K562 (cell line): Measurements from ENCODE around the gene MGAT1. TPM values are rescaled to one million over a fixed set of nuclear protein-coding genes. Genes with fewer than 3 reads are reported as not detected.

ENCODE experiments used
- DPF2 ChIP-seq: fragments of 450-650 bp; IDR thresholded peaks from 2 replicates; pipeline ENCODE4 v1.6.1; 2016
- HDAC8 ChIP-seq: fragments of 450-650 bp; IDR thresholded peaks from 2 replicates; pipeline ENCODE4 v1.6.1; 2016; ENCODE audit warnings: mild to moderate bottlenecking, missing genetic modification characterization, moderate library complexity, missing compliant biosample characterization
- JUND ChIP-seq, 2 experiments: IDR thresholded peaks; 2 replicates in 1 of 2; 3 replicates in 1 of 2; pipeline ENCODE4 v1.6.1; 2011; ENCODE audit warnings: borderline replicate concordance in 2 of 2, low read depth in 2 of 2, low read length in 2 of 2, improper control_type of control experiment in 1 of 2, missing biosample characterization in 1 of 2, missing genetic modification characterization in 1 of 2, missing genetic modification reagents in 1 of 2
- KDM5B ChIP-seq: fragments of 200-600 bp; sonication (generic); IDR thresholded peaks from 2 replicates; pipeline ENCODE4 v1.6.1; 2012; ENCODE audit warnings: low read depth, mild to moderate bottlenecking, moderate library complexity, low read length, control low read depth, inconsistent platforms; ENCODE audit not compliant: insufficient replicate concordance
- NR2C1 ChIP-seq, 2 experiments: fragments of 450-650 bp; IDR thresholded peaks; 2 replicates each; pipeline ENCODE4 v1.6.1; 2017; ENCODE audit warnings: mild to moderate bottlenecking in 2 of 2, antibody characterized with exemption in 1 of 2, inconsistent platforms in 1 of 2, missing compliant biosample characterization in 1 of 2, missing genetic modification characterization in 1 of 2
- NRF1 ChIP-seq, 2 experiments: fragments of 450-650 bp; IDR thresholded peaks in 1 of 2; conservative IDR thresholded peaks in 1 of 2; 2 replicates each; pipeline ENCODE4 v1.6.1; 2014; ENCODE audit warnings: mild to moderate bottlenecking in 2 of 2
- PHF21A ChIP-seq: fragments of 450-650 bp; IDR thresholded peaks from 2 replicates; pipeline ENCODE4 v1.6.1; 2017; ENCODE audit warnings: low read depth, borderline replicate concordance
- RBM17 ChIP-seq: fragments of 200-400 bp; formaldehyde crosslinking; IDR thresholded peaks from 2 replicates; pipeline ENCODE4 v1.6.1; 2017; ENCODE audit warnings: low read depth, mild to moderate bottlenecking, low read length, borderline replicate concordance
- SMAD3 ChIP-seq: fragments of 450-650 bp; formaldehyde crosslinking; conservative IDR thresholded peaks from 2 replicates; pipeline ENCODE4 v1.4.0; 2020; ENCODE audit warnings: mild to moderate bottlenecking
- SOX6 ChIP-seq: fragments of 450-650 bp; IDR thresholded peaks from 2 replicates; pipeline ENCODE4 v1.6.1; 2014; ENCODE audit warnings: mild to moderate bottlenecking
- SREBF2 ChIP-seq: sonication (generic); formaldehyde crosslinking; IDR thresholded peaks from 2 replicates; pipeline ENCODE4 v1.4.0; 2020; ENCODE audit warnings: mild to moderate bottlenecking, missing genetic modification reagents
- TCF3 ChIP-seq: sonication (generic); formaldehyde crosslinking; IDR thresholded peaks from 2 replicates; pipeline ENCODE4 v1.4.0; 2020; ENCODE audit warnings: mild to moderate bottlenecking, missing genetic modification reagents
- TCFL5 ChIP-seq: fragments of 250-450 bp; sonication (Bioruptor Pico); conservative IDR thresholded peaks from 2 replicates; pipeline ENCODE4 v1.6.1; 2021; ENCODE audit warnings: mild to moderate bottlenecking, moderate library complexity, matching md5 sums
- TEAD4 ChIP-seq, 2 experiments: sonication (generic) in 1 of 2; formaldehyde crosslinking in 1 of 2; IDR thresholded peaks; 2 replicates each; pipeline versions ENCODE4 v1.6.1 to v1.8.0; 2012 to 2022; ENCODE audit warnings: borderline replicate concordance in 1 of 2, inconsistent platforms in 1 of 2, low read length in 1 of 2, mild to moderate bottlenecking in 1 of 2, missing genetic modification reagents in 1 of 2
- THRAP3 ChIP-seq: fragments of 450-650 bp; IDR thresholded peaks from 2 replicates; pipeline ENCODE4 v1.6.1; 2016; ENCODE audit warnings: mild to moderate bottlenecking, inconsistent platforms, borderline replicate concordance
- ZKSCAN8 ChIP-seq: fragments of 200-800 bp; sonication (Bioruptor generic); IDR thresholded peaks from 2 replicates; pipeline ENCODE4 v1.6.1; 2016; ENCODE audit warnings: missing genetic modification characterization, missing compliant biosample characterization
- ZNF24 ChIP-seq: fragments of 450-650 bp; IDR thresholded peaks from 2 replicates; pipeline ENCODE4 v1.6.1; 2016
- ZNF592 ChIP-seq: fragments of 450-650 bp; IDR thresholded peaks from 2 replicates; pipeline ENCODE4 v1.6.1; 2017; ENCODE audit warnings: antibody characterized with exemption, mild to moderate bottlenecking
- ZNF668 ChIP-seq: fragments of 250-450 bp; sonication (Bioruptor Pico); IDR thresholded peaks from 2 replicates; pipeline ENCODE4 v1.8.0; 2022; ENCODE audit warnings: mild to moderate bottlenecking, inconsistent platforms
- polyA plus RNA-seq, 8 experiments: library from polyadenylated mRNA; depleted of rRNA in 4 of 8; stranded (reverse) in 5 of 8; unstranded in 3 of 8; fragments of >200 nt; fragmentation: Nextera tagmentation in 2 of 8; fragmentation: Illumina TruSeq in 1 of 8; extraction: Ambion mirVana in 2 of 8; extraction: Trizol in 1 of 8; gene quantifications; 2 replicates each; pipeline versions ENCODE4 v1.2.1 to v1.2.3, GENCODE V29; 2011 to 2014; ENCODE audit warnings: inconsistent platforms in 1 of 8, missing spikeins in 1 of 8
- total RNA-seq, 7 experiments: library from RNA; depleted of rRNA in 6 of 7; stranded (reverse); fragments of >200 nt in 6 of 7; fragmentation: Illumina TruSeq in 2 of 7; extraction: Trizol in 2 of 7; gene quantifications; 2 replicates each; pipeline versions ENCODE4 v1.2.1 to v1.2.3, GENCODE V29; 2011 to 2021; ENCODE audit warnings: low replicate concordance in 1 of 7
- TF ChIP-seq, protein P1 (sequence below): fragments of 450-650 bp; formaldehyde crosslinking; IDR thresholded peaks from 2 replicates; pipeline ENCODE4 v1.4.0; 2020; ENCODE audit warnings: mild to moderate bottlenecking, moderate library complexity
- TF ChIP-seq, protein P2 (sequence below): fragments of 250-450 bp; sonication (Bioruptor Pico); IDR thresholded peaks from 2 replicates; pipeline ENCODE4 v1.5.1; 2021; ENCODE audit warnings: mild to moderate bottlenecking

Gene MGAT1
- total and polyA plus RNA-seq, 9 of the 15 experiments (the other 6 are each of a cell fraction or from before 2014, with no cell fraction given): 3.9 to 82.7 (median 44.5) TPM

DNA sequence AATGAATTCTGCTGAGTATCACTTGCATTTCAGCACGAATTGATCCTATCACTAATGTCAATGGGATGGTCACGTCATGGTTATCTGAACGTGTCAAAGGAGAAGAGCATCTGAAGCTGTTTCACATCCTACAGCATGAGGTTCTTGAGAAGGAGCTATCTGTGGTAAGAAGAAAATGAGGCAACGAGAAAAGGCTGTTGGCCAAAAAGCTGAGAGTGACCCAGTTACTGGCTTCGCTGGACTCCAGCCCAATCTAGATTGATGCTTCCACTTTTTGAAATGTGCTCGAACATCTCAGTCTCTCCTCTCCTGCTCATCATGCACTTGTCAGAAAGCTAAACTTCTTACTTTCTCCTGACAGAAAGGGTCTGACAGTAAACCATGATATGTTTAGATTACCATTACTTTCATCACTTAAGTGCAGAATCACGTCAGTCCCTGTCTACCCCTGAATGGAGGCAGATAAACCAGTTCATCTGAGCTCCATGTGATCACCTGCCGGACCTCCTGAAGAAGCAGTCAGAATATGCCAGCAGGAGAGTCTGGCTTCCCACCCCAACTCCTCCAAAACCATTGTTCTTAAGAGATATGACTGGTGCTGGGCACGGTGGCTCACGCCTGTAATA lies 22.5 kb downstream of the MGAT1 start (continued):
- TF ChIP-seq NR2C1 (IDR thresholded peaks at IDR 0.05) (no peak), NR2C1 (tag; IDR thresholded peaks at IDR 0.05) (peak; percentile 10; the same call in 1 of the 2 replicates), TEAD4 (IDR thresholded peaks at IDR 0.05; ENCODE audit: low read length) (0 out of 2 replicates have a peak, but pooled peaks have one; percentile 8), TEAD4 (CRISPR knock-in tag; IDR thresholded peaks at IDR 0.05; ENCODE audit: borderline replicate concordance) (no peak), ZNF24 (no peak), HDAC8 (tag) (no peak), THRAP3 (no peak), ZNF668 (CRISPR knock-in tag) (no peak), DPF2 (no peak; the same call in 1 of the 2 replicates), TCF3 (CRISPR knock-in tag) (no peak; the same call in 1 of the 2 replicates), SREBF2 (CRISPR knock-in tag) (no peak), RBM17 (no peak), SMAD3 (CRISPR knock-in tag) (no peak), KDM5B (no peak), TCFL5 (CRISPR knock-in tag) (no peak), ZKSCAN8 (CRISPR knock-in tag) (no peak), PHF21A (no peak), ZNF592 (0 out of 2 replicates have a peak, but pooled peaks have one; percentile 11), JUND (IDR thresholded peaks at IDR 0.05; ENCODE audit: borderline replicate concordance, low read depth, low read length) (no peak), JUND (tag; IDR thresholded peaks at IDR 0.05; ENCODE audit: borderline replicate concordance, low read depth, low read length) (0 out of 3 replicates have a peak, but pooled peaks have one; percentile 37), NRF1 (conservative IDR thresholded peaks at IDR 0.05 in 1 of 2, IDR thresholded peaks at IDR 0.05 in 1 of 2) (peak in 1 of 2 experiments; percentile 21; a peak in 2 of 4 replicates), SOX6 (no peak)
- TF ChIP-seq, protein P1, sequence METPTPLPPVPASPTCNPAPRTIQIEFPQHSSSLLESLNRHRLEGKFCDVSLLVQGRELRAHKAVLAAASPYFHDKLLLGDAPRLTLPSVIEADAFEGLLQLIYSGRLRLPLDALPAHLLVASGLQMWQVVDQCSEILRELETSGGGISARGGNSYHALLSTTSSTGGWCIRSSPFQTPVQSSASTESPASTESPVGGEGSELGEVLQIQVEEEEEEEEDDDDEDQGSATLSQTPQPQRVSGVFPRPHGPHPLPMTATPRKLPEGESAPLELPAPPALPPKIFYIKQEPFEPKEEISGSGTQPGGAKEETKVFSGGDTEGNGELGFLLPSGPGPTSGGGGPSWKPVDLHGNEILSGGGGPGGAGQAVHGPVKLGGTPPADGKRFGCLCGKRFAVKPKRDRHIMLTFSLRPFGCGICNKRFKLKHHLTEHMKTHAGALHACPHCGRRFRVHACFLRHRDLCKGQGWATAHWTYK: no peak
- TF ChIP-seq, protein P2, sequence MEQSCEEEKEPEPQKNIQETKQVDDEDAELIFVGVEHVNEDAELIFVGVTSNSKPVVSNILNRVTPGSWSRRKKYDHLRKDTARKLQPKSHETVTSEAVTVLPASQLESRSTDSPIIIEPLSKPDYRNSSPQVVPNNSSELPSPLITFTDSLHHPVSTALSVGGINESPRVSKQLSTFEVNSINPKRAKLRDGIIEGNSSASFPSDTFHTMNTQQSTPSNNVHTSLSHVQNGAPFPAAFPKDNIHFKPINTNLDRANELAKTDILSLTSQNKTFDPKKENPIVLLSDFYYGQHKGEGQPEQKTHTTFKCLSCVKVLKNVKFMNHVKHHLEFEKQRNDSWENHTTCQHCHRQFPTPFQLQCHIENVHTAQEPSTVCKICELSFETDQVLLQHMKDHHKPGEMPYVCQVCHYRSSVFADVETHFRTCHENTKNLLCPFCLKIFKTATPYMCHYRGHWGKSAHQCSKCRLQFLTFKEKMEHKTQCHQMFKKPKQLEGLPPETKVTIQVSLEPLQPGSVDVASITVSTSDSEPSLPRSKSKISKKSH (CRISPR knock-in tag): no peak
